ENCODE results near the gene ALDH1B1. TPM values are rescaled to one million over a fixed set of nuclear protein-coding genes. Genes with fewer than 3 reads are reported as not detected.

Gene ALDH1B1
- total RNA-seq, 1 experiment from 2014 or later, result 13.1 TPM

GRCh38 chr9:38344566-38345324 is 47.8 kb upstream of the ALDH1B1 start:
- intact Hi-C loops (cut with micrococcal nuclease; ENCODE audit: unreplicated experiment), result no loop called here
- no peak overlapping the region for H3K4me2 ChIP-seq
- no TSS peak for BruUV-seq (replicated peaks)
- H3K27me3 ChIP-seq (ENCODE audit: insufficient read depth, low read depth), result no peaks in the 10 kb centered on the region
- no peaks in the 10 kb centered on the region for H3K4me1 ChIP-seq (replicated peaks; ENCODE audit: insufficient read depth)
- no peaks in the 10 kb centered on the region for H3K9me3 ChIP-seq (ENCODE audit: insufficient read depth, low read depth)
- H3K79me2 ChIP-seq (ENCODE audit: low read depth), result no peaks in the 10 kb centered on the region
- POLR2A ChIA-PET (ENCODE audit: unreplicated experiment), result interaction anchor here (0.6 kb wide), 1 partner anchor 434 kb away, joined by 4 read pairs; no protein-coding TSS in a partner anchor
- no peaks in the 10 kb centered on the region for H3K36me3 ChIP-seq (ENCODE audit: low read depth)
- H3K4me3 ChIP-seq, result no peak overlapping the region
- no peak for TF ChIP-seq EZH2 (IDR thresholded peaks at IDR 0.05; ENCODE audit: low read depth)
- no peak for TF ChIP-seq CTCF (conservative IDR thresholded peaks at IDR 0.05)
- no peak overlapping the region for H2AFZ ChIP-seq
- CTCF ChIA-PET, result no interaction called here
- H3K9me2 ChIP-seq (ENCODE audit: insufficient read depth), result no peaks in the 10 kb centered on the region
- no peak for DNase-seq
- H3K27ac ChIP-seq, result no peak overlapping the region
- no peaks in the 10 kb centered on the region for H4K20me1 ChIP-seq (ENCODE audit: insufficient read depth)
- H3F3A ChIP-seq (ENCODE audit: insufficient read depth, low read depth), result no peaks in the 10 kb centered on the region

GRCh38 chr9:38345851-38346755 is 46.4 kb upstream of the ALDH1B1 start:
- no TSS peak for BruUV-seq (replicated peaks)
- CTCF ChIA-PET, result no interaction called here

More at GRCh38 chr9:38345851-38346755, 46.4 kb upstream of the ALDH1B1 start:
- Histone ChIP-seq H3F3A (ENCODE audit: insufficient read depth, low read depth) (no peaks in the 10 kb centered on the region), H3K27me3 (ENCODE audit: insufficient read depth, low read depth) (no peaks in the 10 kb centered on the region), H3K4me2 (no peak overlapping the region), H2AFZ (no peak overlapping the region), H3K79me2 (ENCODE audit: low read depth) (no peaks in the 10 kb centered on the region), H3K9me2 (ENCODE audit: insufficient read depth) (no peaks in the 10 kb centered on the region), H4K20me1 (ENCODE audit: insufficient read depth) (no peaks in the 10 kb centered on the region), H3K36me3 (ENCODE audit: low read depth) (no peaks in the 10 kb centered on the region), H3K9me3 (ENCODE audit: insufficient read depth, low read depth) (no peaks in the 10 kb centered on the region), H3K27ac (no peak overlapping the region), H3K4me1 (replicated peaks; ENCODE audit: insufficient read depth) (no peaks in the 10 kb centered on the region), H3K4me3 (no peak overlapping the region)
- DNase-seq, result no peak
- TF ChIP-seq CTCF (conservative IDR thresholded peaks at IDR 0.05) (no peak), EZH2 (IDR thresholded peaks at IDR 0.05; ENCODE audit: low read depth) (no peak)
- intact Hi-C loops (cut with micrococcal nuclease; ENCODE audit: unreplicated experiment), result no loop called here
- POLR2A ChIA-PET (ENCODE audit: unreplicated experiment), result no interaction called here
